Activated CD8-positive, alpha-beta T cell treated with anti-CD3 and anti-CD28 coated beads for 36 hours (primary cell): ENCODE results near the gene SLC30A2. TPM values are rescaled to one million over a fixed set of nuclear protein-coding genes. Genes with fewer than 3 reads are reported as not detected.

Experiments used
- ATAC-seq: fragments of 200-7000 bp; cut with Tn5 transposase; one replicate; pipeline ENCODE4 v1.10.0; 2021; ENCODE audit warnings: mild to moderate bottlenecking, moderate library complexity
- CTCF ChIA-PET: fragments of 350-600 bp; sonication (Branson Sonifier 250); formaldehyde crosslinking; loops from one replicate; lab custom pipeline; 2021; ENCODE audit warnings: antibody characterized with exemption; lab: Charles Lee
- POLR2A ChIA-PET: fragments of 350-600 bp; sonication (Branson Sonifier 250); formaldehyde crosslinking; loops from one replicate; lab custom pipeline; 2021; ENCODE audit warnings: antibody characterized with exemption; lab: Charles Lee
- DNase-seq: peaks from one replicate; pipeline ENCODE4 v3.0.0-alpha.2; 2020
- H3K27ac Mint-ChIP-seq: one replicate; pipeline ENCODE4 v1.8.0; 2021; ENCODE audit warnings: mild to moderate bottlenecking, mixed read lengths
- H3K27me3 Mint-ChIP-seq: one replicate; pipeline ENCODE4 v1.8.0; 2021; ENCODE audit warnings: mixed read lengths
- H3K36me3 Mint-ChIP-seq: one replicate; pipeline ENCODE4 v1.8.0; 2021; ENCODE audit warnings: low read depth, mixed read lengths
- H3K4me1 Mint-ChIP-seq: one replicate; pipeline ENCODE4 v1.8.0; 2021; ENCODE audit warnings: low read depth, mixed read lengths
- H3K4me3 Mint-ChIP-seq: one replicate; pipeline ENCODE4 v1.8.0; 2021; ENCODE audit warnings: mild to moderate bottlenecking, moderate library complexity, mixed read lengths
- H3K9me3 Mint-ChIP-seq: one replicate; pipeline ENCODE4 v1.8.0; 2021; ENCODE audit warnings: mixed read lengths
- intact Hi-C: fragments of 100-400 bp; cut with micrococcal nuclease; formaldehyde crosslinking; loops from one replicate; pipeline ENCODE4 v1.10.0; 2022
- total RNA-seq, 2 experiments: library from RNA; stranded (reverse); gene quantifications; one replicate each; pipeline ENCODE4 v1.2.3, GENCODE V29; 2021
- TF ChIP-seq, protein P1 (sequence below): fragments of 200-600 bp; IDR thresholded peaks from one replicate; pipeline ENCODE4 v1.8.0; 2022; ENCODE audit warnings: antibody characterized with exemption, mild to moderate bottlenecking

Gene SLC30A2
- total RNA-seq, 2 experiments from 2014 or later = not detected

DNA sequence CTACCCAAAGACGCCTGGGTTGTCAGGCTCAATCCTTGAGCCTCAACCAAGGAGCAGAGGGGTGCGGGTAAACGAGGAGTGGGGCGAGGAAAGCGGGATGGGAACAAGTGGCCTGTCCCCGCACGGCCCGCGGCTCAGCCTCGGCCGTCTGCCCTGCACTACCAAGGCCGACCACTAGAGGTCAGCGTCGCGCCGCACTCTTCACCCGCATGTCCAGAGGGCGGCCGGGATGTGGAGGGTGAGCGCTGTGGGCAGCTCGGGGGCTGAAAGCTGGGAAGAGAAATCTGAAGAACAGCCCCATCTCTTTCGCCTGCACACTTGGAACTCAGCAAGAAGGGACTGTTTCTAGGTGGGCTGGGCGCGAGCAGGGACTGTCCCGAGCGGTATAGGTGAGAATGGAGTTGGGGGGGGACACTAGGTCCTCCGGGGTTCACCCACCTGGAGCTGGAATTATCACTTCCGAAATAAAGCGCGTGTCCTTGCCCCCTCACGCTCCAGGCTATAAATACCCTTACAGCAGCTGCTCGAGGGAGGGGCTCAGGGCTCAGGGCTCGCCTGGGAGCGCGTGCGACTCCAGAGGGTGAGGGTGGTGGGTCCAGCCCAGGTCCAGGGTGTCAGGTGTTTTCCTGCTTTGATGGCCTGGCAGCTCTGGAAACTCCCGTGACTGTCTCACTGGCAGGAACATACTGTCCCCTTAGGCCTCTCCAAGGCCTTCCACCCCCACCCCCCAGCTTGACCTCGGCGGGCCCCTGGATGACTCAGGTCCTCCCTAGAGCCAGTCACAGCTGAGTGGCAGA lies 9.8 kb downstream of the SLC30A2 start:
- Mint-ChIP-seq H3K36me3 (no peaks in the 10 kb centered on the region), H3K27ac (peak overlapping the region; percentile 72), H3K9me3 (no peaks in the 10 kb centered on the region), H3K4me1 (peaks cover 14% of the 10 kb centered on the region), H3K4me3 (peak overlapping the region; percentile 91), H3K27me3 (no peaks in the 10 kb centered on the region)
- ChIA-PET CTCF (interaction anchor here (0.6 to 5.7 kb wide), 28 partner anchors 9 to 141 kb away, joined by 3 to 31 read pairs (median 5); partner anchors contain the start of genes C1orf232, EXTL1, PAFAH2 and SLC30A2), POLR2A (no interaction called here)
- DNase-seq (peak; percentile 81), ATAC-seq (peak; percentile 77)
- TF ChIP-seq, protein P1, sequence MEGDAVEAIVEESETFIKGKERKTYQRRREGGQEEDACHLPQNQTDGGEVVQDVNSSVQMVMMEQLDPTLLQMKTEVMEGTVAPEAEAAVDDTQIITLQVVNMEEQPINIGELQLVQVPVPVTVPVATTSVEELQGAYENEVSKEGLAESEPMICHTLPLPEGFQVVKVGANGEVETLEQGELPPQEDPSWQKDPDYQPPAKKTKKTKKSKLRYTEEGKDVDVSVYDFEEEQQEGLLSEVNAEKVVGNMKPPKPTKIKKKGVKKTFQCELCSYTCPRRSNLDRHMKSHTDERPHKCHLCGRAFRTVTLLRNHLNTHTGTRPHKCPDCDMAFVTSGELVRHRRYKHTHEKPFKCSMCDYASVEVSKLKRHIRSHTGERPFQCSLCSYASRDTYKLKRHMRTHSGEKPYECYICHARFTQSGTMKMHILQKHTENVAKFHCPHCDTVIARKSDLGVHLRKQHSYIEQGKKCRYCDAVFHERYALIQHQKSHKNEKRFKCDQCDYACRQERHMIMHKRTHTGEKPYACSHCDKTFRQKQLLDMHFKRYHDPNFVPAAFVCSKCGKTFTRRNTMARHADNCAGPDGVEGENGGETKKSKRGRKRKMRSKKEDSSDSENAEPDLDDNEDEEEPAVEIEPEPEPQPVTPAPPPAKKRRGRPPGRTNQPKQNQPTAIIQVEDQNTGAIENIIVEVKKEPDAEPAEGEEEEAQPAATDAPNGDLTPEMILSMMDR = peak; percentile 100
- intact Hi-C loops = loop anchor here (10.0 kb wide), 1 partner anchor 109 kb away; no protein-coding TSS in a partner anchor

DNA sequence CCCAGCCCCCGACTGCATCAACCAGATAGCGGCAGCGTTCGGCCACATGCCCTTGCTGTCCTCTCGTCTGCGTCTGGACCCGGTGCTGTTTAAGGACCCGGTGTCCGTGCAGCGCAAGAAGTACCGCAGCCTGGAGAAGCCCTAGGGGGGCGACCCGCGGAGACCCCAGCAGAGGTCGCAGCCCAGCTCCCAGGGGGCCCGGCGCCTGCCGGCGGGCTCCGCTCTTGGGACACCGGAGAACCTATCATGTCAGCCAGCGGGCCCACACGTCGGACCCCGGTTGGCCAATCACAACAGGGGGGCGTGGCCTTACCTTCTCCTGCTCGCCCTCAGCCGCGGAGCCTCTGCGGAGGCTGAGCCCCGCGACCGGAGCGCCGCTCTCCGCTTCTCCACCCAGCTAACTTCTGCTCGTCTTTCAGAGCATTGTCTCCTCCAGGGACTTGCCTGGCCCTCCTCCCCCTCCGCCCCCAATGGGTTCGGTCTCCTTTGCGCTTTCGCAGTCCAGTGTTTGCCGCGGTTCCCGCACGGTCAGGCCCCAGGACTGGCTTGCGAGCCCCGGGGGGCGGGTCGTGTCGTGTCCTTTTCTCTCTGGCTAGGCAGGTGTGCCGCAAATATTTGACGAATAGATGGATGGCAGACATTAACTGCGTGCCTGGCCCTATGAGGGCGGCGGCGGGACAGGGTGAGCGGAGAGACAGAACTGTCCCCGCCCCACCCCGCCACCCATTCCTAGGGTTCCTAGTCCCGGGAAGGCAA lies 10.5 kb downstream of the SLC30A2 start:
- Mint-ChIP-seq H3K27ac (peak overlapping the region; percentile 72), H3K4me3 (peak overlapping the region; percentile 91), H3K9me3 (no peaks in the 10 kb centered on the region), H3K27me3 (no peaks in the 10 kb centered on the region), H3K4me1 (peaks cover 14% of the 10 kb centered on the region), H3K36me3 (no peaks in the 10 kb centered on the region)
- TF ChIP-seq, protein P1 = no peak
- intact Hi-C loops = loop anchor here (10.0 kb wide), 1 partner anchor 109 kb away; no protein-coding TSS in a partner anchor
- CTCF ChIA-PET = interaction anchor here (0.6 to 5.7 kb wide), 20 partner anchors 10 to 147 kb away, joined by 3 to 31 read pairs (median 4); partner anchors contain the start of genes C1orf232, PAFAH2, SLC30A2 and ZNF593
- ATAC-seq (peak; percentile 96), DNase-seq (peak; percentile 98)
- POLR2A ChIA-PET = interaction anchor here (0.6 to 1.4 kb wide), 2 partner anchors 11 to 263 kb away, joined by 3 read pairs; no protein-coding TSS in a partner anchor

DNA sequence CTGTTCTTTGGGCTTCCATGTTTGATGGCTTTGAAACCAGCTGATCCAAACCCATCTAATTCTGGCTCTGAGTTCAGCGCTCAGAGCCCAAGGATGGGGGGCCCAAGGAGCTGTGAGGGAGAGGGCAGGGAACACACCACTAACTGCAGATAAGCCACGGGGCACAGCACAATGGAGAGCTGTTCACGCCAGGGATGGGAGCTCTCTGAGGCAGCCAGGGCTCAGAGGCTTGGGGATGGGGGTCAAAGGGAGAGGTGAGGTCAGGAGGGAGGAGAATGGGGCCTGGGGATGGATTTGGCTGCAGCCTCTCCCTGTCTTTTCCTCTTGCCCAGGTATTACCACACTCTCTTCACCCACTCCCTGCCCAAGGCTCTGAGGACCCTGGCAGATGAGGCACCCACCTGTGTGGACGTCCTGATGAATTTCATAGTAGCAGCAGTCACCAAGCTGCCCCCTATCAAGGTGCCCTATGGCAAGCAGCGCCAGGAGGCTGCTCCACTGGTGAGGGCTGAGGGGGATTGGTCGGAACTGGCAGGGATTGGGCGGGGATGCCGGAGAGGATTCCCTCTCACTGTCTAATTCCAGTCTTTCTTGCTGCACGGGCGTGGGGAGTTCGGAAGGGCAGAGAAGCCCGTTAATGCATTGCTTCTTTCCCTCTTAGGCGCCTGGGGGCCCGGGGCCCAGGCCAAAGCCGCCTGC lies 11.3 kb downstream of the SLC30A2 start:
- no peak for ATAC-seq
- DNase-seq = no peak
- POLR2A ChIA-PET = interaction anchor here (0.6 to 1.4 kb wide), 3 partner anchors 10 to 264 kb away, joined by 3 read pairs; no protein-coding TSS in a partner anchor
- peaks cover 14% of the 10 kb centered on the region for H3K4me1 Mint-ChIP-seq
- H3K27me3 Mint-ChIP-seq = no peaks in the 10 kb centered on the region
- no peaks in the 10 kb centered on the region for H3K9me3 Mint-ChIP-seq
- intact Hi-C loops = loop anchor here (10.0 kb wide), 1 partner anchor 110 kb away; no protein-coding TSS in a partner anchor
- CTCF ChIA-PET = interaction anchor here (0.6 to 5.7 kb wide), 16 partner anchors 10 to 147 kb away, joined by 3 to 31 read pairs (median 4); partner anchors contain the start of genes C1orf232, PAFAH2, SLC30A2 and ZNF593
- TF ChIP-seq, protein P1 = no peak
- peak overlapping the region; percentile 91 for H3K4me3 Mint-ChIP-seq
- no peaks in the 10 kb centered on the region for H3K36me3 Mint-ChIP-seq
- H3K27ac Mint-ChIP-seq = no peak overlapping the region

DNA sequence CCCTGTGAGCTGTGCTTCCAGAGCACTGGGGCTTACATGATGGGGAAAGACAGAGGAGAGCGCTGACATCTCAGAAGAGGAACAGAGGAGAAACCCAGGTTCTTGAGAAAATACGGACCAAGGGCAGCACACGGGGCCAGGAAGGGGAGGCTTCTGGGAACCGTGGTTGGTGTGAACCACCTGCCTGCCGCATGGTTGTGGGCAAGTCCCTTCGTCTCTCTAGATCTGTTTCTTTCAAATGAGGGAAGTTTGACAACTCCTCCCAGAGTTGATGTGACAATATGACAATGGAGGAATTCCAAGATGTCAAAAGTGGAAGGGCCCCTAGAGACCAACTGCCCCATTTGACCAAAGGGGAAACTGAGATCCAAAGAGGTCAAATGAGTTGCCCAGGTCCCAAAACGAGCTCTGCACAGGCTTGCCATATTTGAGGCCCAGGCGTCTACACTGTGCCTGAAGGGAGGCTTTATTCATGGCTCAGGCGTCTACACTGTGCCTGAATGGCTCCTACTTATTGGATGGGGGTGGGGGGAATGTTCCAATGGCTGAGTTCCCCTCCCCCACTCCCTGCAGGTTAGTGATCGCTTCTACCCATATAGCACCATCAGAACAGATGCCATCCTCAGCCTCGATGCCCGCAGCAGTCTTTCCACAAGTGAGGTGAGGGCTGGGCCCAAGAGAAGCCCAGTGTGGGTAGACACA lies 13.1 kb downstream of the SLC30A2 start:
- no peak overlapping the region for H3K27ac Mint-ChIP-seq
- ChIA-PET POLR2A (no interaction called here), CTCF (interaction anchor here (0.5 to 5.7 kb wide), 3 partner anchors 9 to 845 kb away, joined by 3 to 31 read pairs (median 3); partner anchors contain the start of gene SLC30A2)
- no peak for ATAC-seq
- no peak overlapping the region for H3K4me3 Mint-ChIP-seq
- DNase-seq = no peak
- intact Hi-C loops = loop anchor here (10.0 kb wide), 1 partner anchor 112 kb away; no protein-coding TSS in a partner anchor
- no peaks in the 10 kb centered on the region for H3K9me3 Mint-ChIP-seq
- H3K4me1 Mint-ChIP-seq = peaks cover 15% of the 10 kb centered on the region
- TF ChIP-seq, protein P1 = no peak
- no peaks in the 10 kb centered on the region for H3K27me3 Mint-ChIP-seq
- H3K36me3 Mint-ChIP-seq = no peaks in the 10 kb centered on the region
